HepG2 (cell line): ENCODE measurements around the gene PPM1M. TPM values are rescaled to one million over a fixed set of nuclear protein-coding genes. Genes with fewer than 3 reads are reported as not detected.
A peak's percentile ranks its signal among the peaks of the same experiment; 100 is the strongest.

Experiments used
- ATF1 ChIP-seq: IDR thresholded peaks from 2 replicates; pipeline ENCODE4 v1.6.1; 2016; ENCODE audit warnings: mild to moderate bottlenecking, control low read depth
- CEBPB ChIP-seq: IDR thresholded peaks from 2 replicates; pipeline ENCODE4 v1.6.1; 2011; ENCODE audit warnings: low read depth, low read length, improper control_type of control experiment, borderline replicate concordance
- CREM ChIP-seq, 2 experiments: sonication (generic) in 1 of 2; formaldehyde crosslinking in 1 of 2; IDR thresholded peaks; 2 replicates each; pipeline versions ENCODE4 v1.4.0 to v1.6.1; 2016 to 2020; ENCODE audit warnings: antibody characterized with exemption in 1 of 2, mild to moderate bottlenecking in 1 of 2, missing genetic modification reagents in 1 of 2
- HDAC1 ChIP-seq: sonication (generic); formaldehyde crosslinking; IDR thresholded peaks from 2 replicates; pipeline ENCODE4 v1.5.1; 2020; ENCODE audit warnings: mild to moderate bottlenecking, missing genetic modification reagents
- MTA1 ChIP-seq: sonication (generic); formaldehyde crosslinking; IDR thresholded peaks from 2 replicates; pipeline ENCODE4 v1.4.0; 2020; ENCODE audit warnings: missing genetic modification reagents, mild to moderate bottlenecking, borderline replicate concordance
- MYC ChIP-seq: sonication (generic); formaldehyde crosslinking; IDR thresholded peaks from 2 replicates; pipeline ENCODE4 v1.9.0; 2021; ENCODE audit warnings: missing genetic modification reagents, borderline replicate concordance
- NFIB ChIP-seq: sonication (generic); formaldehyde crosslinking; IDR thresholded peaks from 2 replicates; pipeline ENCODE4 v1.9.0; 2021; ENCODE audit warnings: missing genetic modification reagents, mild to moderate bottlenecking, borderline replicate concordance
- NONO ChIP-seq, 2 experiments: fragments of 450-650 bp in 1 of 2; sonication (generic) in 1 of 2; formaldehyde crosslinking in 1 of 2; IDR thresholded peaks in 1 of 2; conservative IDR thresholded peaks in 1 of 2; 2 replicates each; pipeline versions ENCODE4 v1.6.1 to v1.8.0; 2017 to 2022; ENCODE audit warnings: mild to moderate bottlenecking in 1 of 2, missing genetic modification reagents in 1 of 2, moderate library complexity in 1 of 2
- PAF1 ChIP-seq: IDR thresholded peaks from 2 replicates; pipeline ENCODE4 v1.6.1; 2016; ENCODE audit warnings: missing genetic modification reagents, missing compliant biosample characterization
- RBM22 ChIP-seq: fragments of 200-400 bp; formaldehyde crosslinking; optimal IDR thresholded peaks from 2 replicates; pipeline ENCODE3; 2017; ENCODE audit warnings: mild to moderate bottlenecking, low read length, moderate library complexity
- RXRB ChIP-seq: IDR thresholded peaks from 2 replicates; pipeline ENCODE4 v1.6.1; 2016; ENCODE audit warnings: borderline replicate concordance, missing genetic modification reagents, missing compliant biosample characterization
- SAP130 ChIP-seq: IDR thresholded peaks from 2 replicates; pipeline ENCODE4 v1.6.1; 2016; ENCODE audit warnings: low read depth
- SOX5 ChIP-seq: IDR thresholded peaks from 2 replicates; pipeline ENCODE4 v1.6.1; 2016; ENCODE audit warnings: borderline replicate concordance
- SRSF1 ChIP-seq: fragments of 200-400 bp; formaldehyde crosslinking; optimal IDR thresholded peaks from 2 replicates; pipeline ENCODE3; 2017; ENCODE audit warnings: mild to moderate bottlenecking, low read depth, low read length, moderate library complexity
- ZFP41 ChIP-seq: sonication (generic); formaldehyde crosslinking; IDR thresholded peaks from 2 replicates; pipeline ENCODE4 v1.4.0; 2020; ENCODE audit warnings: mild to moderate bottlenecking, missing genetic modification reagents, borderline replicate concordance
- ZNF33A ChIP-seq: sonication (generic); formaldehyde crosslinking; IDR thresholded peaks from 2 replicates; pipeline ENCODE4 v1.5.1; 2020; ENCODE audit warnings: missing genetic modification reagents, mild to moderate bottlenecking, moderate library complexity, borderline replicate concordance
- ZNF605 ChIP-seq: sonication (generic); formaldehyde crosslinking; IDR thresholded peaks from 2 replicates; pipeline ENCODE4 v1.8.0; 2022; ENCODE audit warnings: mild to moderate bottlenecking, missing genetic modification reagents
- ZNF788 ChIP-seq: sonication (generic); formaldehyde crosslinking; IDR thresholded peaks from 2 replicates; pipeline ENCODE4 v1.5.0; 2020; ENCODE audit warnings: mild to moderate bottlenecking, missing genetic modification reagents, borderline replicate concordance
- ZSCAN30 ChIP-seq: sonication (generic); formaldehyde crosslinking; IDR thresholded peaks from 2 replicates; pipeline ENCODE4 v1.5.0; 2020; ENCODE audit warnings: mild to moderate bottlenecking, missing genetic modification reagents
- polyA plus RNA-seq, 8 experiments: library from polyadenylated mRNA; depleted of rRNA in 3 of 8; stranded (reverse) in 7 of 8; unstranded in 1 of 8; fragments of >200 nt; fragmentation: Illumina TruSeq in 4 of 8; extraction: Trizol in 4 of 8; gene quantifications; 2 replicates each; pipeline versions ENCODE4 v1.2.1 to v1.2.3, GENCODE V29; 2011 to 2016; ENCODE audit warnings: low read depth in 4 of 8, missing spikeins in 1 of 8, mixed read lengths in 1 of 8; ENCODE audit not compliant: insufficient read depth in 1 of 8
- total RNA-seq, 5 experiments: library from RNA; depleted of rRNA; stranded (reverse); fragments of >200 nt; fragmentation: Illumina TruSeq; extraction: Trizol; gene quantifications; 2 replicates each; pipeline ENCODE4 v1.2.3, GENCODE V29; 2016; ENCODE audit warnings: low read depth in 1 of 5
- TF ChIP-seq, protein P1 (sequence below): sonication (generic); formaldehyde crosslinking; IDR thresholded peaks from 2 replicates; pipeline ENCODE4 v1.5.1; 2020; ENCODE audit warnings: missing genetic modification reagents, mild to moderate bottlenecking, borderline replicate concordance
- TF ChIP-seq, protein P2 (sequence below): sonication (generic); formaldehyde crosslinking; IDR thresholded peaks from 2 replicates; pipeline ENCODE4 v1.4.0; 2020; ENCODE audit warnings: missing genetic modification reagents
- TF ChIP-seq, protein P3 (sequence below): sonication (generic); formaldehyde crosslinking; IDR thresholded peaks from 2 replicates; pipeline ENCODE4 v1.8.1; 2023; ENCODE audit warnings: missing genetic modification reagents, mild to moderate bottlenecking, borderline replicate concordance
- TF ChIP-seq, protein P4 (sequence below): sonication (generic); formaldehyde crosslinking; IDR thresholded peaks from 2 replicates; pipeline ENCODE4 v1.8.1; 2023; ENCODE audit warnings: mild to moderate bottlenecking, missing genetic modification reagents

PPM1M gene
- total and polyA plus RNA-seq, 2 of the 13 experiments (the other 11 are each of a cell fraction or from before 2014, with no cell fraction given): 2.5 to 5.9 TPM

DNA sequence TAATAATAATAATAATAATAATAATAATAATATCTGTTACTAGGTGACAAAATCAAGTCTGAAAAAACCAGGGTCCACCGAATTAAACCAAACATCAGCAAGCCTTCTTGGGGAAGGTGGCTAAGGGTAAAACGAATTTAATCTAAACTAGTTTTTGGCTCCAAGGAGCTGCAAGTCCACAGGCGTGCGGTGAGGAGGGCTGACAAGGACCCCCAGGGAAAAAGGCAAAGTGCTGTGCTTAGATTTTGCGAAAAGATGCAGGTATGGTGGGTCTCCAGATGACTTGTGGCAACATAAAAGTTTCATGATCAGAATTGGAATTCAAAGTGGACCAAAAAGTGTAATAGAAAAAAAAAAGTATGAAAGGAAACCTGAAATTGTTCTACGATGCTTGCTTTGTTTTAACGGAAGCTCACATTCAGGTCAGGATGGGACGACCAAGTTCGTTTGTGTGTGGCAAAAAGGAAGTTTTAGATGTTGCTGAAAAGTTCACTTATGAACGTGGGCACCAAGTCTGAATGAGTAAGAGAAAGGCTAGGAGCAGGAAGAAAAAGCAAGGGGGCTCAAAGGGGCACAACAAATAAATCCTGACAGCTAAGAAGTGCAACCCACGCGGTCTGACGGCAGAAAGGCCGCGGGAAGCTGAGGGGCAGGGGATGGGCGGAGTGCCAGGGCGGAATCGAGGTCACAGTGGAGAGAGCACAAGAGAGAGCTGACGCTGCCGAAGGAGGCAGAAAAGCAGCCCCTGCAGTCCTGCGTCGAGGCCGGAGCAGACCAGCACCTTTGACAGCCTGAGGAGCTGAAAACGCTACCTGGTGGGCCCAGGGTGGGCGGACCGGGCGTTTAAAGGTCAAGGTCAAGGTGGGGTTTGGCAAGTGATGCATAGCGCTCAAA is 31.8 kb downstream of the PPM1M start (continued):
- TF ChIP-seq ZNF788 (CRISPR knock-in tag): no peak
- TF ChIP-seq SRSF1: no peak
- no peak for TF ChIP-seq NFIB (CRISPR knock-in tag)
- no peak for TF ChIP-seq CEBPB
- peak; percentile 79 for TF ChIP-seq SAP130 (CRISPR knock-in tag)
- peak; percentile 10; the same call in 1 of the 2 replicates for TF ChIP-seq SOX5 (CRISPR knock-in tag)
- TF ChIP-seq, protein P1, sequence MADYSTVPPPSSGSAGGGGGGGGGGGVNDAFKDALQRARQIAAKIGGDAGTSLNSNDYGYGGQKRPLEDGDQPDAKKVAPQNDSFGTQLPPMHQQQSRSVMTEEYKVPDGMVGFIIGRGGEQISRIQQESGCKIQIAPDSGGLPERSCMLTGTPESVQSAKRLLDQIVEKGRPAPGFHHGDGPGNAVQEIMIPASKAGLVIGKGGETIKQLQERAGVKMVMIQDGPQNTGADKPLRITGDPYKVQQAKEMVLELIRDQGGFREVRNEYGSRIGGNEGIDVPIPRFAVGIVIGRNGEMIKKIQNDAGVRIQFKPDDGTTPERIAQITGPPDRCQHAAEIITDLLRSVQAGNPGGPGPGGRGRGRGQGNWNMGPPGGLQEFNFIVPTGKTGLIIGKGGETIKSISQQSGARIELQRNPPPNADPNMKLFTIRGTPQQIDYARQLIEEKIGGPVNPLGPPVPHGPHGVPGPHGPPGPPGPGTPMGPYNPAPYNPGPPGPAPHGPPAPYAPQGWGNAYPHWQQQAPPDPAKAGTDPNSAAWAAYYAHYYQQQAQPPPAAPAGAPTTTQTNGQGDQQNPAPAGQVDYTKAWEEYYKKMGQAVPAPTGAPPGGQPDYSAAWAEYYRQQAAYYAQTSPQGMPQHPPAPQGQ (CRISPR knock-in tag): no peak
- TF ChIP-seq, protein P2, sequence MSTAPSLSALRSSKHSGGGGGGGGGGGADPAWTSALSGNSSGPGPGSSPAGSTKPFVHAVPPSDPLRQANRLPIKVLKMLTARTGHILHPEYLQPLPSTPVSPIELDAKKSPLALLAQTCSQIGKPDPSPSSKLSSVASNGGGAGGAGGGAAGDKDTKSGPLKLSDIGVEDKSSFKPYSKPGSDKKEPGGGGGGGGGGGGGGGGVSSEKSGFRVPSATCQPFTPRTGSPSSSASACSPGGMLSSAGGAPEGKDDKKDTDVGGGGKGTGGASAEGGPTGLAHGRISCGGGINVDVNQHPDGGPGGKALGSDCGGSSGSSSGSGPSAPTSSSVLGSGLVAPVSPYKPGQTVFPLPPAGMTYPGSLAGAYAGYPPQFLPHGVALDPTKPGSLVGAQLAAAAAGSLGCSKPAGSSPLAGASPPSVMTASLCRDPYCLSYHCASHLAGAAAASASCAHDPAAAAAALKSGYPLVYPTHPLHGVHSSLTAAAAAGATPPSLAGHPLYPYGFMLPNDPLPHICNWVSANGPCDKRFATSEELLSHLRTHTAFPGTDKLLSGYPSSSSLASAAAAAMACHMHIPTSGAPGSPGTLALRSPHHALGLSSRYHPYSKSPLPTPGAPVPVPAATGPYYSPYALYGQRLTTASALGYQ (CRISPR knock-in tag): no peak
- TF ChIP-seq PAF1 (CRISPR knock-in tag): no peak
- TF ChIP-seq, protein P3, sequence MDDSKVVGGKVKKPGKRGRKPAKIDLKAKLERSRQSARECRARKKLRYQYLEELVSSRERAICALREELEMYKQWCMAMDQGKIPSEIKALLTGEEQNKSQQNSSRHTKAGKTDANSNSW (CRISPR knock-in tag): no peak
- no peak for TF ChIP-seq ATF1
- TF ChIP-seq ZSCAN30: no peak
- TF ChIP-seq CREM (IDR thresholded peaks at IDR 0.05): 0 out of 2 replicates have a peak, but pooled peaks have one; percentile 11
- no peak for TF ChIP-seq CREM (CRISPR knock-in tag; IDR thresholded peaks at IDR 0.05)
- TF ChIP-seq NONO (IDR thresholded peaks at IDR 0.05): no peak
- no peak for TF ChIP-seq NONO (CRISPR knock-in tag; conservative IDR thresholded peaks at IDR 0.05)
- peak; percentile 41; the same call in 1 of the 2 replicates for TF ChIP-seq MTA1 (CRISPR knock-in tag)
- TF ChIP-seq RBM22: no peak
- TF ChIP-seq, protein P4, sequence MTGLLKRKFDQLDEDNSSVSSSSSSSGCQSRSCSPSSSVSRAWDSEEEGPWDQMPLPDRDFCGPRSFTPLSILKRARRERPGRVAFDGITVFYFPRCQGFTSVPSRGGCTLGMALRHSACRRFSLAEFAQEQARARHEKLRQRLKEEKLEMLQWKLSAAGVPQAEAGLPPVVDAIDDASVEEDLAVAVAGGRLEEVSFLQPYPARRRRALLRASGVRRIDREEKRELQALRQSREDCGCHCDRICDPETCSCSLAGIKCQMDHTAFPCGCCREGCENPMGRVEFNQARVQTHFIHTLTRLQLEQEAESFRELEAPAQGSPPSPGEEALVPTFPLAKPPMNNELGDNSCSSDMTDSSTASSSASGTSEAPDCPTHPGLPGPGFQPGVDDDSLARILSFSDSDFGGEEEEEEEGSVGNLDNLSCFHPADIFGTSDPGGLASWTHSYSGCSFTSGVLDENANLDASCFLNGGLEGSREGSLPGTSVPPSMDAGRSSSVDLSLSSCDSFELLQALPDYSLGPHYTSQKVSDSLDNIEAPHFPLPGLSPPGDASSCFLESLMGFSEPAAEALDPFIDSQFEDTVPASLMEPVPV (CRISPR knock-in tag): no peak
- 0 out of 2 replicates have a peak, but pooled peaks have one; percentile 55 for TF ChIP-seq HDAC1 (CRISPR knock-in tag)
- TF ChIP-seq ZFP41 (CRISPR knock-in tag): no peak
- TF ChIP-seq RXRB (CRISPR knock-in tag): no peak
- peak; percentile 14; the same call in 1 of the 2 replicates for TF ChIP-seq MYC (CRISPR knock-in tag)
- TF ChIP-seq ZNF605 (CRISPR knock-in tag): 0 out of 2 replicates have a peak, but pooled peaks have one; percentile 27
- TF ChIP-seq ZNF33A (CRISPR knock-in tag): no peak
